ENCODE results near the gene POSTN.
"Not testable (repeated sequence)": the region's sequence is repeated elsewhere in the genome, so short reads cannot be mapped to it uniquely, and the experiment has no call there.

The POSTN gene

DNA sequence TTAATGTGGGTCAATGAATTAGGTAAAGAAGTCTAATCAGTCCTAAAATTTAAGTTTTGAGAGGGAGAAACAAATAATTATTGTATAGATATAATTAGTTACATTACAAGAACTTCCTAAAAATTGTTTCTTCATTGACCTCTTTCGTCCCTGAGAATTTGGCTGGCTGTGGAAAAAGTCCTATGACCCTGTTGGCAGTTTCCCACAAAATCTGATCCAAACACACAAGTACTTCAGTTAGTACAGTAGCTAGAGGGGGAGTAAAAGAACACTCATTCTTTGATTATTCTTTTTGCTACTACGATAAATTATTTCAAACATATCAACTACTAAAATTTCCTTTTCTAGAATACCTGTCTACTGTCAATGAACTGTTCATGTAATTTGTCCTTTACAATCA, 11.3 kb downstream of the POSTN start:
- TF ChIP-seq JUND (IDR thresholded peaks at IDR 0.05; ENCODE audit: low read depth): no peak
- in situ Hi-C loops (cut with HindIII; ENCODE audit: low pct_unique_long_range_greater_than_20kb, low sequenced_read_pairs): no loop called here

DNA sequence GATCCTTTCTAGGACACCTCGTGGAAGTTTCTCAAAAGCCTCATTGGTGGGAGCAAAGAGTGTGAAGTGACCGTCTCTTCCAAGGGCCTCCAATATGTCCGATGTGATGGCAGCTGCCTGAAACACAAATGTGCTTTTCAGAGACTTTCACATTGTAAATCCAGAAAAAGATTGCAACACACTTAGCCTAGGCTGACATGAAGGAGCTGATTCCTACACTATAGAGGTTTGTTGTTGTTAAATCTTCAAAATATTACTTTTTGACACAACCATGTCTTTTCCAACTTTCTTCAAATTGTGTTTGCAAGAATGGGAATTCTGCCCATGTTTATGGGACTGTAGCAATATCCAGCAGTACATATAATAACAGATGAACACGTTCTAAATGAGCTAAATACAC, 12.4 kb downstream of the POSTN start:
- TF ChIP-seq JUND (IDR thresholded peaks at IDR 0.05; ENCODE audit: low read depth): no peak
- in situ Hi-C loops (cut with HindIII; ENCODE audit: low pct_unique_long_range_greater_than_20kb, low sequenced_read_pairs): no loop called here
- DNase-seq (ENCODE audit: low read depth in 1 of 2, low spot score in 1 of 2): no peak

More for the DNA sequence above, 11.3 kb downstream of the POSTN start:
- no peak for DNase-seq (ENCODE audit: low read depth in 1 of 2, low spot score in 1 of 2)

DNA sequence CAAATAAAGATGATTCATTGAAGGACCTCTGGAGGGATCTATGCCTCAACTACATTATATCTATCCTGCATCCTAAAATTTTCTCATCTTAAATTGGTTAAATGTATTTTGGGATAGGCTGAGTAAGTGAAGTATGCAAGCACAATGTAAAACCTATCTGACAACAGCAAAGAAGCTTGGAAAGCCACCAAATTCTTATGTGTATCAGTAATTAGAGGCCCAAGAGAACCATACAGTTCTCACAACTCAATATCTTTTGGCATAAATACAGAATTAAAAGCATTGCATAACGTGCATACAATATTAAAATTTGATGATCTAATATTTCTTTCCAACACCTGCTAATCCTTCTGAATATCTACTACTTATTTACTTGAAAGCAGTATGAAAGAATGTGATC, 13.0 kb downstream of the POSTN start:
- no peak for DNase-seq (ENCODE audit: low read depth in 1 of 2, low spot score in 1 of 2)
- TF ChIP-seq JUND (IDR thresholded peaks at IDR 0.05; ENCODE audit: low read depth): no peak
- in situ Hi-C loops (cut with HindIII; ENCODE audit: low pct_unique_long_range_greater_than_20kb, low sequenced_read_pairs): no loop called here

DNA sequence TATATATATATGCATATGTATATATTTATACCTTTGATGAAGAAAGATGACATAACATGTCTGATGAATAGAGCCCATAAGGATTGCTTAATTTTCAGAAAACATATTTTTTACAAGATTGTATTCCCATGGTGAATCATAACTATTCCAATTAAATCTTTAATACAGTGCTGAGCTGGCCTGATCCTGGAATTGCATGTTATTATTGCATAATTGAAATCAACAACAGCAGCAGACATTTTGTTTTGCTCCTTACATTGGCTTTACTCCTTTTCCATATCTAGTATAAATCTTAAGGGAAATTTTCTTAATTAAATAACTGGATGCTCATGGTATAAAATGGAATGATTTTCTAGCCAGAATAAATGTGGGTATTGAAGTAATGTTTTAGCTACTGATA, 22.0 kb downstream of the POSTN start:
- DNase-seq (ENCODE audit: low read depth in 1 of 2, low spot score in 1 of 2): no peak
- in situ Hi-C loops (cut with HindIII; ENCODE audit: low pct_unique_long_range_greater_than_20kb, low sequenced_read_pairs): no loop called here
- no peak for TF ChIP-seq JUND (IDR thresholded peaks at IDR 0.05; ENCODE audit: low read depth)

DNA sequence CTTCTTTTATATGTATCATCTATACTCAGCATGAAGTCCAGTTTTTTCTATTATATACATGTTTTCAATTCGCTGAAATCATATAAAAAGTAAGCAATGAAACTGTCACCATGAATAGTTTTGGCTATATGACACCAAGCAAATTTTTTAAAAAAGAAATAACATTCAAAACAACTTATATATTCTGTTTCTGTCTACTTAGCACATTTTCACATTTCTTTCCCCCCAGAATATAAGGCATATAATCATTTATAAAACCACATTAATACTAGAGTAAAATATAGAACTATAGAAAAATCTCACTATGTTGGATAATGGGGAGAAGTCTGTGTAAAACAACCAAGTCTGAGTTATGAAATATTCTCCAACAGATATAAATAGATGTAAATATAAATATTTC, 33.1 kb downstream of the POSTN start:
- TF ChIP-seq JUND (IDR thresholded peaks at IDR 0.05; ENCODE audit: low read depth): no peak
- DNase-seq (ENCODE audit: low read depth in 1 of 2, low spot score in 1 of 2): no peak
- in situ Hi-C loops (cut with HindIII; ENCODE audit: low pct_unique_long_range_greater_than_20kb, low sequenced_read_pairs): no loop called here

DNA sequence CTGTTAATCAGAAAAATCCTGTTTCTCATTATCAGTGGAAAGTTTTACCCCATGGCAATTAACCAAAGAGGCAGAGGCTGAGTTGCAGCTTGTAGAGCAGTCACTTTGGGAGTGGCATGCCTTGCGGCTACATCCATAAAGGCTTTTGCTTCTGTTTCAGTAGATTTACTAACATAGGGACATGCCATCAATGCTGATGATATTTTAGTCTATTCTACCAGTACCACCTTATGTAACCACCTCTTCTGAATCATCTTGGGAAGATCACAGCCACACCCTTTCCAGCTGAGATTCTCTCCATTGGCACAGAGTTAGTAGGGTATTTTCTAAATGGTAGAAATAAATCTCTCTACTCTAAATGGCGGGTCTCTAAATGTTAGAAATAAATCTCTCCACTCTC, 37.5 kb downstream of the POSTN start:
- in situ Hi-C loops (cut with HindIII; ENCODE audit: low pct_unique_long_range_greater_than_20kb, low sequenced_read_pairs): no loop called here
- no peak for DNase-seq (ENCODE audit: low read depth in 1 of 2, low spot score in 1 of 2)
- TF ChIP-seq JUND (IDR thresholded peaks at IDR 0.05; ENCODE audit: low read depth): no peak

DNA sequence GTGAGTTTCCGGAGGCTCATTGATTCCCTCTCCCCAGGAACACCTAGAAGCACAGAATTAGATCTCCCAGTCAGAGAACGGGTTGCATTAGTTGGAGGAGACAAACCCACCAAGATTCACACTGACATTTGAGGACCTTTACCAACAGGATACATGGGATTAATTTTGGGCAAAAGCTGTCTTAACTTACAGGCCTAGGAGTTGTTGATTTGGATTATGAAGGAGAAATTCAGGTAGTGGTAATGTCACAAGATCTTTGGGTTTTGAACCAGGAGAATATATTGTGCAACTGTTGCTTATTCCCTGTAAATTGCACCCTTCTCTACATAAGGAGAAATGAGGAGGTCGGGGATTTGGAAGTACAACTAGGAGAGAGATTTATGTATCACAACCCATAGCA, 38.0 kb downstream of the POSTN start:
- in situ Hi-C loops (cut with HindIII; ENCODE audit: low pct_unique_long_range_greater_than_20kb, low sequenced_read_pairs): no loop called here

DNA sequence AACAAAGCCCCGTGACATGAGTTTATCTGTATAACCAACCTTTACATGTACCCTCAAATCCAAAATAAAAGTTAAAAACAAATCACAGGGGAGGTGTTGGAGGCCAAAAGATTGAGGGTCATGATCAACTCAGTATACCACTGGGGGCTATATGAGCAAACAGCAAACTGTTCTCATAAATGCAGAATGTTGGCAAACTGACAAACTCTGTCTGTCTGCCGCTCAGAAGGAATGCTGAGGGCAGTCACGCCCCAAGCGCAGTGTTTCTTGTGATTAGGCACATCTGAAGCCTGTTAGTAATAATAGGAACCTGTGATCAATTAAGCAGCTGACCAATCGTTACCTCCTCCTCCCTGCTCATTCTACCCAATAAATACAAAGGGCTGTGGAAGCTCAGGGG, 39.8 kb downstream of the POSTN start:
- in situ Hi-C loops (cut with HindIII; ENCODE audit: low pct_unique_long_range_greater_than_20kb, low sequenced_read_pairs); DNase-seq (ENCODE audit: low read depth in 1 of 2, low spot score in 1 of 2): not testable (repeated sequence)

More for the DNA sequence above, 38.0 kb downstream of the POSTN start:
- no peak for DNase-seq (ENCODE audit: low read depth in 1 of 2, low spot score in 1 of 2)
- no peak for TF ChIP-seq JUND (IDR thresholded peaks at IDR 0.05; ENCODE audit: low read depth)

DNA sequence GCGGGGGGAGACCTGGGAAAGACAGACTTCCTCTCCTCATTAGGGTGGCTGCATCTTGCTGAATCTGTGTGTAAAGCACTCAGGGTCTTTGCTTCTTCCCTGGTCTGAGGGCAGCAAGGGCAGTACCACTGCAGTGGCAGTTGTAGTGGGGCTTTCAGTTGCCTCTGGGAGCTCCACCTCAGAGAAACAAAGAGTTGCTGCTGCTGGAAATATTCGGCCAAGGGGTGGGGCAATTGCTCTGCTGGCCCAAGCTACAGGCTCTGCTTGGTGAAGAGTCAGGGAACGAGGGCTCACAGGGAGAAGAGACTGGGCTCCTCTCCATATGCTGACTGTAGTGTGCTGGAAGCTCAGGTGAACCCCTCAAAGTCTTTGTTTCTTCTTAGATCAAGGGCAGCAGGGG, 52.5 kb downstream of the POSTN start:
- in situ Hi-C loops (cut with HindIII; ENCODE audit: low pct_unique_long_range_greater_than_20kb, low sequenced_read_pairs): no loop called here
- no peak for TF ChIP-seq JUND (IDR thresholded peaks at IDR 0.05; ENCODE audit: low read depth)
- no peak for DNase-seq (ENCODE audit: low read depth in 1 of 2, low spot score in 1 of 2)

DNA sequence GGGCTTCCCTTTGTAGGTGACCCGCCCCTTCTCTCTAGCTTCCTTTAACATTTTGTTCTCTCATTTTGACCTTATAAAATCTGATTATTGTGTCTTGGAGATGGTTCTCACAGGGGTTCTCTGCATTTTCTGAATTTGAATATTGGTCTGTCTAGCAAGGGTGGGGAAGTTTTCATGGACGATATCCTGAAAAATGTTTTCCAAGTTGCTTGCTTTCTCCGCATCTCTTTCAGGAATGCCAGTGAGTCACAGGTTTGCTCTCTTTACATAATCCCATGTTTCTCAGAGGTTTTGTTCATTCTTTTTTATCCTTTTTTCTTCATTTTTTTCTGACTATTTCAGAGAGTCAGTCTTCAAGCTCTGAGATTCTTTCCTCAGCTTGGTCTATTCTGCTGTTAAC, 53.6 kb downstream of the POSTN start:
- in situ Hi-C loops (cut with HindIII; ENCODE audit: low pct_unique_long_range_greater_than_20kb, low sequenced_read_pairs): no loop called here
- no peak for TF ChIP-seq JUND (IDR thresholded peaks at IDR 0.05; ENCODE audit: low read depth)
- DNase-seq (ENCODE audit: low read depth in 1 of 2, low spot score in 1 of 2): no peak

DNA sequence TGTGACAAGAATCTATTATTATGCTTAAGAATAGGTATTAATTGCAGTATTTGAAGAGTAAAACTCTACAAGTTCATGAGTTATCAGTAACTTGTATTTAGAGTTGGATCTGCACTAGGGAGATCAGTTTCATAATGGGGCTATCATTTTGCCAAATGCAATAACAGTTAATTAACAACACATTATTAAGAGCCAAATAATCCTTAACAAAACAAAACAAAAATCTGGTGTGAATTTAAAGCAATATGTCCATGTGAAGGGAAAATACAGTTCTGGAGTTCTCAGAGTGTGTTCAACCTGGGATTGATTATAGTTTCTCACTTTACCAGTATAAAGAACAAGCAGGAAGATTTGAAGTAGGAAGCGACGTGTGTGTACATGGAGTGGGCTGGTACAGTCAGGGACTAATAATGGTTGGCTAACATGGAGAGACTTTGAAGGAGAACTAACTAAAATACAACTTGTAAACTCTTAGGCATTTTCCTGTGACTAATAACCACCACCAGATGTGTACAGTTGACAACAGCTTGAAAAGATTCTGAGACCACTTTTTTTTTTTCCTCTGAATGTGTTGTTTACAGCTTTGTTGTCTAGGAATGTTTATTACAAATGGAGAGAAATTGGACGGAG, 58.5 kb downstream of the POSTN start:
- TF ChIP-seq JUND (IDR thresholded peaks at IDR 0.05; ENCODE audit: low read depth): no peak
- in situ Hi-C loops (cut with HindIII; ENCODE audit: low pct_unique_long_range_greater_than_20kb, low sequenced_read_pairs): no loop called here
- no peak for DNase-seq (ENCODE audit: low read depth in 1 of 2, low spot score in 1 of 2)

DNA sequence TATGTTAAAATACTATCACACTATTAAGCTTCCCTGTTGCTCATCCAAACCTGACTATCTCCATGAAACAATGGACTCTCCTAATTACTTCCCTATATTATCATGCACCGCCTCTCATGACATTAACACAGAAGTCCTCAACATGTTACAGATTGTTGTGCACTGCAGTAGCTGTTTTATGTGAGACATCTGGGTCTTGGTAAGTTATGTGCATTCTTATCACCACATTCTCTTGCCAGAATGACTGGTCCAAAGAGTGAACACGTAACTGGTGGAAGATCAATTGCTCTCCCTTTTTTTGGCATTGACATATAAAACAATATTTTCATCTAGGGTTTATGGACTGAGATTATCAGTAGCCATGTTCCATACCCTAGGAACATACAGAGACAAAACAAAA, 59.4 kb downstream of the POSTN start:
- no peak for TF ChIP-seq JUND (IDR thresholded peaks at IDR 0.05; ENCODE audit: low read depth)
- DNase-seq (ENCODE audit: low read depth in 1 of 2, low spot score in 1 of 2): no peak
- in situ Hi-C loops (cut with HindIII; ENCODE audit: low pct_unique_long_range_greater_than_20kb, low sequenced_read_pairs): no loop called here

DNA sequence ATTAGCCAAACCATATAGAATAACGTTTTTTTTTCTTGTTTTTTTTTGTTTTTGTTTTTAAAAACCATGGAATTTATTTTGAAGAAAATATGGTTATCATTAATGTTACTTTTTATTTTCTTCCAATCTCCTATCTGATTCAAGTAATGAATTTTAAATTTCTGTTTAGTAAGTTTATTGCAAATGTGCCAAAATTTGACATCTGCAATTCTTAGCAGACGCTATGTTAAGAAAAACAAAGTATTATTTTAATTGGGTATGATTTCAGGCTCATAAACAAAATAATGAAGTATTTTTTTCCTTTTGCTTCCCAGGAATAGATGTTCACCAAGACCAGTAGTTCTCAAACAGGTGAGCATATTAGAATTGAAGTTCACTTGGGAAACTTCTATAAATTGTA, 63.1 kb downstream of the POSTN start:
- in situ Hi-C loops (cut with HindIII; ENCODE audit: low pct_unique_long_range_greater_than_20kb, low sequenced_read_pairs): no loop called here
- DNase-seq (ENCODE audit: low read depth in 1 of 2, low spot score in 1 of 2): no peak
- TF ChIP-seq JUND (IDR thresholded peaks at IDR 0.05; ENCODE audit: low read depth): no peak

DNA sequence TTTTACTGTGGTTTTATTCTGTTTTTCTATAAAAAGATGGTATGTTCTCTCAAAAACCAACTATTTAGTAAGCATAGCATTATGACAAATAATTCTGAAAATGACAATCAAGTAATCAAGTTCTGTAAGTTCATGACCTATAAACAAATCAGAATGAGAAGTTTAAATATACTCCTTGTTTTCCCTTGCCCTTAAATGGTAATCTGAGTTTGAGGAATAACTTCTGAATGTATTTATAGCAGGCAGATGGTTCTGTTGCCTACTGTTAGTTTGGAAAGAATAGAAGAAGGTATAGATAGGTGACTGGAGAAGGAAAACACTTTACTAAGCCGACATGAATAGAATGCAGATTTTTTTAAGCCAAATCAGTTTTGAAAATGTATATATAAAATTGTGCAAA, 63.9 kb downstream of the POSTN start:
- in situ Hi-C loops (cut with HindIII; ENCODE audit: low pct_unique_long_range_greater_than_20kb, low sequenced_read_pairs): no loop called here
- TF ChIP-seq JUND (IDR thresholded peaks at IDR 0.05; ENCODE audit: low read depth): no peak
- no peak for DNase-seq (ENCODE audit: low read depth in 1 of 2, low spot score in 1 of 2)

Measured in T47D (cell line).